Measurements from ENCODE around the gene KCNK18. TPM values are rescaled to one million over a fixed set of nuclear protein-coding genes. Genes with fewer than 3 reads are reported as not detected.

The KCNK18 gene
- total RNA-seq, 1 donor from 2014 or later = not detected

DNA sequence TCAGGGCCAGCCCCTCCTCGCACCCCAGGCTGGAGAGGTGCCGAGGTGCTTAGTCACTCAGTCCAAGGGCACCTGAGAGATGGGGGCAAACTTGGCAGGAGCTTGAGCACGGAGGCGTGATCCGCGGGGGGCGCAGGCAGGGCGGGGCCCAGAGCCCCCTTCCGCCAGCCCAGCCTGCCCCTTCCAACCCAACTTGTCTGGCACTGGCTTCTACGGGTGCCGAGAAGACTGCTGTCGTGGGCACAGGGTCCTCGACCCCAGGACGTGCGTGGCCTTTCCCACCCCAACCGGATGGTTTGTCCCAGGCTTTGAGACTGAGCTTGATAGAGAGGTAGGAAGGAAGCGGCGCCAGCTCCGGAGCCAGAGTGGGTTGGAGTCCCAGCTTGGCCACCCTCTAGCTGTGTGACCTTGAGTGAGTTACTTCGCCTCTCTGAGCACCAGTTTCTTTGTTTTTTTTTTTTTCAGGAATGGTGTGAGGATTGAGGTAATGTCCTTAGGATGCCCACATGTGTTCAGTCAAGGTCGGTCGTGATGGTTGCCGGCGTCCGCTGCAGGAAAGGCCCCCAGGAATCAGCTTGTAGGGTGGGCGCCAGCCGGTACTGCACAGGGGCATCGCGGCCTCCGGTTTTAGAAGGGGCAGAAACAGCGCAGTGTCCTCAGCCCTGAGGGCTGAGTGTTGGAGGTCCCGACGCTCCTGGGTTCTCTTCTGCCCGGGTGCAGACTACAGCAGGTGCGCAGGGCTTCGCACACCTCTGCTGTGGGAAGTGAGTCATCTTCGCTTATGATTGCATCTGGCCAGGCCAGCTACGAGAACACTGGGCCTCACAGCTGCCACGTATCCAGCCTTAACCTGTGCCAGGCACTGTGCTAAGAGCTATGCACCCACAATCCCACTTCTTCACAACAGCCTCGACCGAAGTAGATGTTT lies 30.6 kb upstream of the KCNK18 start:
- peak overlapping the region; percentile 60 for H3K4me2 ChIP-seq
- H2AFZ ChIP-seq (replicated peaks) = no peak overlapping the region
- TF ChIP-seq EZH2phosphoT487 (IDR thresholded peaks at IDR 0.05) = no peak
- TF ChIP-seq, protein P1, sequence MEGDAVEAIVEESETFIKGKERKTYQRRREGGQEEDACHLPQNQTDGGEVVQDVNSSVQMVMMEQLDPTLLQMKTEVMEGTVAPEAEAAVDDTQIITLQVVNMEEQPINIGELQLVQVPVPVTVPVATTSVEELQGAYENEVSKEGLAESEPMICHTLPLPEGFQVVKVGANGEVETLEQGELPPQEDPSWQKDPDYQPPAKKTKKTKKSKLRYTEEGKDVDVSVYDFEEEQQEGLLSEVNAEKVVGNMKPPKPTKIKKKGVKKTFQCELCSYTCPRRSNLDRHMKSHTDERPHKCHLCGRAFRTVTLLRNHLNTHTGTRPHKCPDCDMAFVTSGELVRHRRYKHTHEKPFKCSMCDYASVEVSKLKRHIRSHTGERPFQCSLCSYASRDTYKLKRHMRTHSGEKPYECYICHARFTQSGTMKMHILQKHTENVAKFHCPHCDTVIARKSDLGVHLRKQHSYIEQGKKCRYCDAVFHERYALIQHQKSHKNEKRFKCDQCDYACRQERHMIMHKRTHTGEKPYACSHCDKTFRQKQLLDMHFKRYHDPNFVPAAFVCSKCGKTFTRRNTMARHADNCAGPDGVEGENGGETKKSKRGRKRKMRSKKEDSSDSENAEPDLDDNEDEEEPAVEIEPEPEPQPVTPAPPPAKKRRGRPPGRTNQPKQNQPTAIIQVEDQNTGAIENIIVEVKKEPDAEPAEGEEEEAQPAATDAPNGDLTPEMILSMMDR (IDR thresholded peaks at IDR 0.05) = no peak
- no peak for TF ChIP-seq EZH2 (IDR thresholded peaks at IDR 0.05)
- DNase-seq (ENCODE audit: low spot score) = no peak
- no peaks in the 10 kb centered on the region for H3K36me3 Mint-ChIP-seq
- peak overlapping the region; percentile 66 for H3K4me3 Mint-ChIP-seq
- peaks cover 49% of the 10 kb centered on the region for H4K20me1 ChIP-seq (ENCODE audit: low read depth)
- no peaks in the 10 kb centered on the region for H3K9me3 ChIP-seq (ENCODE audit: low read depth)
- peaks cover 31% of the 10 kb centered on the region for H3K4me1 ChIP-seq
- no peak overlapping the region for H3K27ac ChIP-seq
- peaks cover 22% of the 10 kb centered on the region for H3K4me1 Mint-ChIP-seq
- H3K79me2 ChIP-seq (ENCODE audit: low read depth) = no peaks in the 10 kb centered on the region
- no peaks in the 10 kb centered on the region for H3K9me3 Mint-ChIP-seq
- no peak overlapping the region for H3K9ac ChIP-seq
- peaks cover 100% of the 10 kb centered on the region for H3K27me3 ChIP-seq
- H3K36me3 ChIP-seq = no peaks in the 10 kb centered on the region
- H3F3A ChIP-seq (ENCODE audit: low read depth) = peaks cover 45% of the 10 kb centered on the region
- no peak overlapping the region for H3K27ac Mint-ChIP-seq
- H3K4me3 ChIP-seq = peak overlapping the region; percentile 28
- H3K27me3 Mint-ChIP-seq (ENCODE audit: insufficient read depth, low read depth) = peaks cover 79% of the 10 kb centered on the region

DNA sequence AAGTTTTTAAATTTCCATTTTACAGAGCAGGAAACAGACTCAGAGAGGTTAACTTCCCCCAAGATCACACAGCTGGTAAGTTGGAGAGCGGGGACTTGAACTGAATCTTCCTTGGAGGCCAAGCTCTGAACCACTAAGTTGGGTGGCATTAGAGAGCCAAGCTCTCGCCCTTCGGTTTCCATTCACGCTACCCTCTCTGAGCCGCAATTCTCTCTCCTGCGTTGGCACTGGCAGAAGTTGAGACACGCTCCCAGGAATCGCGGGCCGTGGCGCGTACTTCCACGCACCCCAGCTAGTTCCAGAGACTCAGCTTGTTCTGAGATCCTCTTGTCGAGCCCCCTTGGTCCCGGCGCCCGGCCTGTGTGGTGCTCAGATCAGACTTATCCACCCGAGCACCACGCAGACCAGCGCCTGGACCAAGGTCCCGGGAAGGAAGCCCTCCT lies 29.9 kb upstream of the KCNK18 start:
- Histone ChIP-seq H3K4me2 (peak overlapping the region; percentile 87), H3K36me3 (no peaks in the 10 kb centered on the region), H3K9ac (no peak overlapping the region), H3K4me3 (peak overlapping the region; percentile 56), H3K9me3 (ENCODE audit: low read depth) (no peaks in the 10 kb centered on the region), H3K27me3 (peaks cover 100% of the 10 kb centered on the region), H3K4me1 (peaks cover 31% of the 10 kb centered on the region), H4K20me1 (ENCODE audit: low read depth) (peaks cover 42% of the 10 kb centered on the region), H3K79me2 (ENCODE audit: low read depth) (no peaks in the 10 kb centered on the region), H3F3A (ENCODE audit: low read depth) (peaks cover 38% of the 10 kb centered on the region), H2AFZ (replicated peaks) (peak overlapping the region; percentile 79), H3K27ac (no peak overlapping the region)
- peaks cover 20% of the 10 kb centered on the region for H3K4me1 Mint-ChIP-seq
- TF ChIP-seq EZH2 (IDR thresholded peaks at IDR 0.05) = no peak
- TF ChIP-seq EZH2phosphoT487 (IDR thresholded peaks at IDR 0.05) = no peak
- TF ChIP-seq, protein P1 (IDR thresholded peaks at IDR 0.05) = no peak
- peaks cover 79% of the 10 kb centered on the region for H3K27me3 Mint-ChIP-seq (ENCODE audit: insufficient read depth, low read depth)
- H3K27ac Mint-ChIP-seq = no peak overlapping the region
- DNase-seq (ENCODE audit: low spot score) = no peak
- no peaks in the 10 kb centered on the region for H3K36me3 Mint-ChIP-seq
- H3K9me3 Mint-ChIP-seq = no peaks in the 10 kb centered on the region
- peak overlapping the region; percentile 7 for H3K4me3 Mint-ChIP-seq

DNA sequence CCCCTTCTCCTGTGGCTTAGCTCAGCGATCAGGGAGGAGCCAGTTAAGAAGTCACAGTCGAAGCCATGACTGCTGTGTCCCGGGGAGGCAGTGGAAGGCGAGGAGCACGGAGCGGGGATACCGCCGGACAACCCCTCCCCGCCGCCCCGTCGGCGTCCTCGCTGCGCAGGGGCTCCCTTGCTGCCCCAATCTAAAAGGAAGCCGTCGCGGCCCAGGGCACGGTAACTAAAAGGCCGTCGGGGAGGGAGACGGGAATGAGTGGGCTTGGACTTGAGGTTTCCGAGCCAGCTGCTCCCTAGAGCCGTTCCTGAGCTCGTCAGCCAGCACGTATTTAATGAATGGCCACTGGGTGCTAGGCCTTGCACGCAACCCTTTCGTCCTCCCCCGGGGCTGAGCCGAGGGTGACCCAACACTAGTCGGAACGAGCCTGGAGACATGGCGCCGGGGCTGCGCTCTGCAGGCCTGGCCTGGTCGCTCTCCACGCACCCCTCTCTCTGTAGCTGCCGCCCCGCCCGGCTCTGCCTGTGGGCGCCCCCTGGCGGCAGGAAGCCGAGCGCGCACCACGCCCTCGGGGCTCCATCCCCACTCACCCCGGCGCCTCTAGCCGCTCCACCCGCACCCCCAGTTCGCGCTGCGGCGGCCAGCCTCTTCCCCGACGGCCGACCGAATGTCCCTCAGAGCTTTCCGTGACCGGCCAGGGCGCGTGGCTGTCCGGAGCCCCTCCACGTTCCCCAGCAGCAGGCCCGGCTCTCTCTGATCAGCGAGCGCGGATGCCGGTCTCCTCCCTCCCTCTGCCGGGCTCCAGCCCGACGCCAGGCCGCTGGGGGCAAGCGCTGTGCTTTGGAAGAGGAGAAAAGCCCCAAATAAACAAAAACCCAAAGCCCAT lies 29.3 kb upstream of the KCNK18 start:
- H3K79me2 ChIP-seq (ENCODE audit: low read depth) = no peaks in the 10 kb centered on the region
- no peaks in the 10 kb centered on the region for H3K9me3 ChIP-seq (ENCODE audit: low read depth)
- H3K4me1 ChIP-seq = peaks cover 31% of the 10 kb centered on the region
- no peaks in the 10 kb centered on the region for H3K36me3 Mint-ChIP-seq
- H3K9me3 Mint-ChIP-seq = no peaks in the 10 kb centered on the region
- H3K27ac ChIP-seq = no peak overlapping the region
- H3K27ac Mint-ChIP-seq = no peak overlapping the region
- peaks cover 17% of the 10 kb centered on the region for H3K4me1 Mint-ChIP-seq
- H3K4me3 Mint-ChIP-seq = peak overlapping the region; percentile 78
- peak overlapping the region; percentile 56 for H3K4me3 ChIP-seq
- H3F3A ChIP-seq (ENCODE audit: low read depth) = peaks cover 35% of the 10 kb centered on the region
- peak; percentile 89 for TF ChIP-seq EZH2 (IDR thresholded peaks at IDR 0.05)
- TF ChIP-seq EZH2phosphoT487 (IDR thresholded peaks at IDR 0.05) = peak; percentile 80
- TF ChIP-seq, protein P1 (IDR thresholded peaks at IDR 0.05) = peak; percentile 93
- peak overlapping the region; percentile 79 for H2AFZ ChIP-seq (replicated peaks)
- peaks cover 39% of the 10 kb centered on the region for H4K20me1 ChIP-seq (ENCODE audit: low read depth)
- H3K4me2 ChIP-seq = peak overlapping the region; percentile 87
- peaks cover 79% of the 10 kb centered on the region for H3K27me3 Mint-ChIP-seq (ENCODE audit: insufficient read depth, low read depth)
- no peak overlapping the region for H3K9ac ChIP-seq
- peaks cover 100% of the 10 kb centered on the region for H3K27me3 ChIP-seq
- peak; percentile 88 for DNase-seq (ENCODE audit: low spot score)
- H3K36me3 ChIP-seq = no peaks in the 10 kb centered on the region

Measured in neural progenitor cell (in vitro differentiated cells).